Measurements from ENCODE around the gene LRRC4C. TPM values are rescaled to one million over a fixed set of nuclear protein-coding genes. Genes with fewer than 3 reads are reported as not detected.

The LRRC4C gene
- total RNA-seq, 2 donors from 2014 or later, result 1.3 TPM; not detected in 1

- Histone ChIP-seq H3K4me1 (no peaks in the 10 kb centered on the region), H3K4me3 (no peak overlapping the region), H3K27ac (no peak overlapping the region), H3K27me3 (no peaks in the 10 kb centered on the region), H3K36me3 (replicated peaks in 1 of 2; ENCODE audit: insufficient read depth in 1 of 2, low read depth in 2 of 2) (no peaks in the 10 kb centered on the region), H3K9me3 (no peaks in the 10 kb centered on the region)
- TF ChIP-seq, protein P1, sequence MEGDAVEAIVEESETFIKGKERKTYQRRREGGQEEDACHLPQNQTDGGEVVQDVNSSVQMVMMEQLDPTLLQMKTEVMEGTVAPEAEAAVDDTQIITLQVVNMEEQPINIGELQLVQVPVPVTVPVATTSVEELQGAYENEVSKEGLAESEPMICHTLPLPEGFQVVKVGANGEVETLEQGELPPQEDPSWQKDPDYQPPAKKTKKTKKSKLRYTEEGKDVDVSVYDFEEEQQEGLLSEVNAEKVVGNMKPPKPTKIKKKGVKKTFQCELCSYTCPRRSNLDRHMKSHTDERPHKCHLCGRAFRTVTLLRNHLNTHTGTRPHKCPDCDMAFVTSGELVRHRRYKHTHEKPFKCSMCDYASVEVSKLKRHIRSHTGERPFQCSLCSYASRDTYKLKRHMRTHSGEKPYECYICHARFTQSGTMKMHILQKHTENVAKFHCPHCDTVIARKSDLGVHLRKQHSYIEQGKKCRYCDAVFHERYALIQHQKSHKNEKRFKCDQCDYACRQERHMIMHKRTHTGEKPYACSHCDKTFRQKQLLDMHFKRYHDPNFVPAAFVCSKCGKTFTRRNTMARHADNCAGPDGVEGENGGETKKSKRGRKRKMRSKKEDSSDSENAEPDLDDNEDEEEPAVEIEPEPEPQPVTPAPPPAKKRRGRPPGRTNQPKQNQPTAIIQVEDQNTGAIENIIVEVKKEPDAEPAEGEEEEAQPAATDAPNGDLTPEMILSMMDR (IDR thresholded peaks at IDR 0.05), result no peak
- no peak for TF ChIP-seq POLR2A (IDR thresholded peaks at IDR 0.05)
- WGBS, 2 donors, result 76 to 81% methylated on average over 3 of the region's 3 CpGs
- DNase-seq (no peak), ATAC-seq (no peak)
- intact Hi-C loops (cut with DNase I), result no loop called here
Observed at GRCh38 chr11:41389623-41390130, 69.8 kb downstream of the LRRC4C start.

DNA sequence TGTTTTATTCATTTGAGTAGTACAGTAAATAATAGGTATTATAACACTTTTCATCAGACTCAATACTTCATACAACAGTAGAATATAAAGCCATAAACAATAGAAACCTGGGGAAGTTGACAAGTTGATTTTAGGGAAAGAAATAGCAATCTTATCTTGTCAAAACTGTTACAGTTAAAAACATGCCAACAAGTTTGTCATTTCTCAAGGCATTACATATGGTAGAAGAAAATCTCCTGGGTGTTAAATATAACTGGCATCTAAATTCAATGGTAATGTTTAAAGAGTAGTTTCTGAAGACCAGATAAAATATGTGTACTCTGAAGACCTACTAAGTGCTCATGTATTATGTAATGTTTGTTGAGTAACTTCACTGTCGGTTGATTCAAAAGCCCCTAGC is 75.1 kb downstream of the LRRC4C start:
- no peaks in the 10 kb centered on the region for H3K27me3 ChIP-seq
- H3K4me3 ChIP-seq, result no peak overlapping the region
- intact Hi-C loops (cut with DNase I), result no loop called here
- 71 to 86% methylated on average over 1 of the region's 1 CpG for WGBS, 2 donors
- no peaks in the 10 kb centered on the region for H3K36me3 ChIP-seq (replicated peaks in 1 of 2; ENCODE audit: insufficient read depth in 1 of 2, low read depth in 2 of 2)
- no peak overlapping the region for H3K27ac ChIP-seq
- ATAC-seq, result no peak
- DNase-seq, result no peak
- no peaks in the 10 kb centered on the region for H3K9me3 ChIP-seq
- TF ChIP-seq, protein P1 (IDR thresholded peaks at IDR 0.05), result no peak
- TF ChIP-seq POLR2A (IDR thresholded peaks at IDR 0.05), result no peak
- no peaks in the 10 kb centered on the region for H3K4me1 ChIP-seq

DNA sequence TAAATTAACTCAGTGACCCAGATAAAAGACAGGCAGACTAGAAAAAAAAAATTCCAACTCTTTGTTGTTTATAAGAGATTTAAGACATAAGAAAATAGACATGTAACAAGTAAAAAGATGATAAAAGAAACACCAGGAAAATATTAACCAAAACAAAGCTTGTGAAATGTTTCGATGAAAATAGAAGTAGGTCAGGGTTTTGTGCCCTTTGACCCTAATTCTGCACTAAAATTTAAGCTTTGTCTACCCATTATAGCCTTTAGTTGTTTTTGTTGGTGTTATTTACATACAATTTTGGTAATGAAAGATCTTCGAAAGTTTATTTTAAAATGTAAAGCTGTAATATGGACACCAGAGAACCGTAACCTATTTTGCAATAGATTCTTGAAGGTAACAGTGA is 75.7 kb downstream of the LRRC4C start:
- 66 to 71% methylated on average over 3 of the region's 3 CpGs for WGBS, 2 donors
- intact Hi-C loops (cut with DNase I), result no loop called here
- DNase-seq (no peak), ATAC-seq (no peak)
- Histone ChIP-seq H3K36me3 (replicated peaks in 1 of 2; ENCODE audit: insufficient read depth in 1 of 2, low read depth in 2 of 2) (no peaks in the 10 kb centered on the region), H3K4me1 (no peaks in the 10 kb centered on the region), H3K27me3 (no peaks in the 10 kb centered on the region), H3K9me3 (no peaks in the 10 kb centered on the region), H3K4me3 (no peak overlapping the region), H3K27ac (no peak overlapping the region)
- TF ChIP-seq, protein P1 (IDR thresholded peaks at IDR 0.05), result no peak

DNA sequence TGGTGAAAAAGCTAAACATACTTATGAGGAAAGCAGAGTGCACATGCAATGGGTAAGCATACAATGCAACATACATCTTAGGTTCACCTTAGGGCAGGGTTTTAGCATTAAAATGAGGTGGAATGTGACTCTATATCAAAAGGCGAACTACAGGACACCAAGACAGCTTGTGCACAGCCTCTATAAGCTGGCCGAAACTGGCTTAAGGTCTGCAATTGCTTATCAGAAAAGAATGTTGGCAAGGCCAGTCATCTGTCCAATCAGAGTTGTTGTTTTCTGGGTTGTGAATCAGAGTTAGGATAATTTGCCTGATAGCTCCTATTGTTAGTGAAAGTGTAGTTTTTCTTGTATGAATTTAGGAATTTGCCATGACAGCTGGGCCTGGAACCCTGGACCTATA is 76.5 kb downstream of the LRRC4C start:
- peak; percentile 53 for ATAC-seq
- no peaks in the 10 kb centered on the region for H3K9me3 ChIP-seq
- intact Hi-C loops (cut with DNase I), result no loop called here

DNA sequence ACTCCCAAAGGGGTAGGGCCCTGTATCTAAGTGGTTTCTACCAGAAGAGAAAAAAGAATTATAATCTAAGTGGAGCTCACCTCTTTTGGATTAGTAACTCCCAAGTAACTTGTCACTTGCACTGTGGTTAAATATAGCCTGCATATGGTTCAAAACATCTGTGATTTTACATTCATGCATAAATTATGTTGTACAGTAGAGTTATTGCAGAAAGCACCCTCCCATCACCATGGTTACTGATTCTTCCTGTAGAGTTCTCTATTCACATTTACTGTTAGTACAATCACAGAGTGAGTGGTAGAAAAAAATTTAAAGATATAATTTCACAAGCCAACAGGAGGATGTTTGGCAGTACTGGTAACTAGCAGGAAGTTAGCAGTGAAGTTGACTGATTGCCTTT is 80.4 kb downstream of the LRRC4C start:
- TF ChIP-seq POLR2A (IDR thresholded peaks at IDR 0.05), result no peak
- TF ChIP-seq, protein P1 (IDR thresholded peaks at IDR 0.05), result no peak
- Histone ChIP-seq H3K4me3 (no peak overlapping the region), H3K27ac (no peak overlapping the region), H3K4me1 (peaks cover 12% of the 10 kb centered on the region), H3K9me3 (no peaks in the 10 kb centered on the region), H3K27me3 (no peaks in the 10 kb centered on the region), H3K36me3 (replicated peaks in 1 of 2; ENCODE audit: insufficient read depth in 1 of 2, low read depth in 2 of 2) (no peaks in the 10 kb centered on the region)
- DNase-seq (no peak), ATAC-seq (no peak)
- intact Hi-C loops (cut with DNase I), result no loop called here

More for the DNA sequence above, 76.5 kb downstream of the LRRC4C start:
- Histone ChIP-seq H3K36me3 (replicated peaks in 1 of 2; ENCODE audit: insufficient read depth in 1 of 2, low read depth in 2 of 2) (no peaks in the 10 kb centered on the region), H3K4me3 (no peak overlapping the region), H3K27me3 (no peaks in the 10 kb centered on the region), H3K27ac (no peak overlapping the region), H3K4me1 (peaks cover 4% of the 10 kb centered on the region)
- 50 to 79% methylated on average over 2 of the region's 2 CpGs for WGBS, 2 donors
- DNase-seq, result no peak
- TF ChIP-seq, protein P1 (IDR thresholded peaks at IDR 0.05), result no peak
- TF ChIP-seq POLR2A (IDR thresholded peaks at IDR 0.05), result no peak
